ENCODE results near the gene PTGER4.

PTGER4 gene

DNA sequence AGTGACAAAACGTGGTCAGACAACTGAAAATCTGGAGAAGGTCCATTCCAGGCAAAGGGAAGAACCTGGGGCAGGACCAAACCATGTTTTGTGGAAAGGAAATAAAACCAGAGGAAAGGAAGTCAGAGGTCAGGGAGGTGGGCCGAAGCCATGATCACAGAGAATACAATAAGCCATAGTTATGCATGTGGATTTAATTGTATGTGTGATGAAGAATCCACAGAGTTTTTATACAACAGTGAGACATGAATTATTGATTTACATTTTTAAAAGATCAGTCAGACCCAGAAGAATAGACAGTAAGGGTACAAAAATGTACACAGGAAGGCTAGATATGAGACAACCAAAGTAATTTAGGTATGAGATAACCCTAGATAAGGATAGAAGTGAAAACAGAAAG is 55.3 kb downstream of the PTGER4 start:
- DNase-seq: no peak
- in situ Hi-C loops (cut with MboI; ENCODE audit: low pct_unique_long_range_greater_than_20kb, low sequenced_read_pairs): loop anchor here (25.0 kb wide), 3 partner anchors 773 to 1148 kb away; no protein-coding TSS in a partner anchor

DNA sequence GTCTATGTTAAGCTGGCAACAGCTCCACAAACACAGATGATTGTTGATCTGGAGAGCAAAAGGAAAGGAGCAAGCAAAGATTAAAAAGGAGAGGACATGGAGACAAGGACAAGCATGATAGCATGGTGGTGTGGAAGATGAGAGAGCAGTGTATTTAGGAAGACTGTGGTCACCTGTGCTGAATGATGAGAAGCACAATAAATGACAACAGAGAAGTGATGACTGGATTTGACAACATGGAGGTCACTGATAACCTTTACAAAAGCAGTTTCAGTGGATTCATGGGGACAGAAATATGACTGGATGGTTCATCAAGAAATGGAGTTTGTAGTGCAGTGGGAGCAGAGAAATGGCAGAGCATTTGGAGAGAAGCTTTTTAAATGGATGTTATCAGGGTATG is 55.9 kb downstream of the PTGER4 start:
- no peak for DNase-seq
- in situ Hi-C loops (cut with MboI; ENCODE audit: low pct_unique_long_range_greater_than_20kb, low sequenced_read_pairs): loop anchor here (25.0 kb wide), 3 partner anchors 773 to 1148 kb away; no protein-coding TSS in a partner anchor

DNA sequence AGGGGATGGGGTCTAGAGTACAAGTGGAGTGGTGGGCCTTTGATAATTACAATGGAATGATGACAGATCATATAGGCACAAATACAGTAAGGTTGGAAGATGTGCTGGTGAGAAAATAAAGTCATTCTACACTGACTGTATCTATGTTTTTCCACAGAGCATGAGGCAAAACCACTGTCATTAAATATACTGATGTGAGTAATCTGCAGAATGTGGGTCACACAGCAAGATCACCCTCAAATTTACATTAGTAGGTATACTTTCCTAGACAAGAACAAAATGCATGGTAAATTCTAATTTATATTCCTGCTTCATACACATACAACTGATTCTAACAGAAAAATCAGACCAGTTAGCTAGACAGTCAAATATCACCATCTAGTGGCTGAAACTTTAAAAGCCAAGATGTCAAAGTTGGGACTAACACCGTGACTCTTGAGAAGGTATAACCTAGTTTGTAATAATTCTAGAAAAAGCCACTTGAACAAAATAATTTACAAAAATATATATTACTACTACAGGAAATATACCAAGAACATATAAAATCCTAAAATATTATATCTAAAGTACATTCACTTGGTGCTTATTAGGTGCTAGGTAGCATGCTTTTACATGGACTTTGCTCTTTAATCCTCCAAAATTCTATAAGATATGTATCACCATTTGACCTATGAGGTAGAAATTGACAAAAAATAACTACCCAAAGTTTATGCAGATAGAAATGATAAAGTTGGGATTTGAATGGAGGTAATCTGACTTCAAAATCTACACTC is 56.6 kb downstream of the PTGER4 start:
- peak; percentile 73 for DNase-seq
- in situ Hi-C loops (cut with MboI; ENCODE audit: low pct_unique_long_range_greater_than_20kb, low sequenced_read_pairs): loop anchor here (25.0 kb wide), 3 partner anchors 774 to 1149 kb away; no protein-coding TSS in a partner anchor

DNA sequence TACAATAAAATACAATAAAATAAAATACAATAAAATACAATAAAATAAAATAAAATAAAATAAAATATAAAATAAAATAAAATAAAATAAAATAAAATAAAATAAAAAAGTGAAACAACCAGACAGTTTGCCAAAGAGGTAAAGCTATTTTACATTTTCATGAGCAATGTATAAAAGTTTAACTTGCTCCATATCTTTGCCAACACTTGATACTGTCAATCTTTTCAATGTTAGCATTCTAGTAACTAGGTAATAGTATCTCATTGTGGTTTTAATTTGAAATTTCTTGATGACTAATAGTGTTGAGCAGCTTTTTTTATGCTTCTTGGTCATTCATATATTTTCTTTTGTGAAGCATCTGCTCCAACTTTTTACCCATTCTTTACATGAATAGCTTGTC is 58.8 kb downstream of the PTGER4 start:
- DNase-seq: no peak
- in situ Hi-C loops (cut with MboI; ENCODE audit: low pct_unique_long_range_greater_than_20kb, low sequenced_read_pairs): loop anchor here (25.0 kb wide), 3 partner anchors 776 to 1151 kb away; no protein-coding TSS in a partner anchor
